Coronary artery (tissue), 2 donors: ENCODE results near the gene ABCG1.

Source experiments
- DNase-seq: peaks from one replicate; pipeline ENCODE4 v3.0.0-alpha.2; 2017; ENCODE audit warnings: low spot score
- H3K27ac ChIP-seq, 2 donors: fragments of 200-600 bp; sonication (generic); one replicate each; pipeline ENCODE4 v1.5.1; 2016 to 2019
- H3K4me3 ChIP-seq: fragments of 200-600 bp; sonication (generic); 2 replicates; pipeline ENCODE4 v1.5.1; 2016; ENCODE audit warnings: mild to moderate bottlenecking, moderate library complexity
- TF ChIP-seq, protein P1 (sequence below): fragments of 200-600 bp; sonication (generic); IDR thresholded peaks from one replicate; pipeline ENCODE4 v1.5.1; 2019; ENCODE audit warnings: antibody characterized with exemption

ABCG1 gene

DNA sequence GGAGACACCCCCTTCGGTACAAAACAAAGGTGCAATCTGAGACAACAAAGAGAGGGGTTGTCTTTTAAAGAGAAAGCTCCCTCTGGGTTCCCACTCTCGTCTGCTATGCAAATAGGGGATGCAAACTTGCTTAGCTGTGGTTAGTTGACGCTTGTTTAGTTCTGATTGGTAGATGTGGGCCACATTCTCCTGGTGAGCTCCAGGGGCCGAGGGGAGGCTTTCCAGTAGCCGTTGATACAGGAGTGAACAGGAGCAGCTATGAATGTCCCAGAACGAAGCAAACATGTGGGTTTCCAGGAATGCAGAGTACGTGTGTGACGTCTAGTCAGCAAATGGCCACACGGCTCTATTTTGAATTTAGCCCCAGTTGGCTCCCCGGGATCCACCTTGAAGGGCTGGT, 117.1 kb downstream of the ABCG1 start:
- DNase-seq: peak; percentile 49
- TF ChIP-seq, protein P1, sequence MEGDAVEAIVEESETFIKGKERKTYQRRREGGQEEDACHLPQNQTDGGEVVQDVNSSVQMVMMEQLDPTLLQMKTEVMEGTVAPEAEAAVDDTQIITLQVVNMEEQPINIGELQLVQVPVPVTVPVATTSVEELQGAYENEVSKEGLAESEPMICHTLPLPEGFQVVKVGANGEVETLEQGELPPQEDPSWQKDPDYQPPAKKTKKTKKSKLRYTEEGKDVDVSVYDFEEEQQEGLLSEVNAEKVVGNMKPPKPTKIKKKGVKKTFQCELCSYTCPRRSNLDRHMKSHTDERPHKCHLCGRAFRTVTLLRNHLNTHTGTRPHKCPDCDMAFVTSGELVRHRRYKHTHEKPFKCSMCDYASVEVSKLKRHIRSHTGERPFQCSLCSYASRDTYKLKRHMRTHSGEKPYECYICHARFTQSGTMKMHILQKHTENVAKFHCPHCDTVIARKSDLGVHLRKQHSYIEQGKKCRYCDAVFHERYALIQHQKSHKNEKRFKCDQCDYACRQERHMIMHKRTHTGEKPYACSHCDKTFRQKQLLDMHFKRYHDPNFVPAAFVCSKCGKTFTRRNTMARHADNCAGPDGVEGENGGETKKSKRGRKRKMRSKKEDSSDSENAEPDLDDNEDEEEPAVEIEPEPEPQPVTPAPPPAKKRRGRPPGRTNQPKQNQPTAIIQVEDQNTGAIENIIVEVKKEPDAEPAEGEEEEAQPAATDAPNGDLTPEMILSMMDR: no peak
- H3K27ac ChIP-seq: no peak overlapping the region
- no peak overlapping the region for H3K4me3 ChIP-seq

DNA sequence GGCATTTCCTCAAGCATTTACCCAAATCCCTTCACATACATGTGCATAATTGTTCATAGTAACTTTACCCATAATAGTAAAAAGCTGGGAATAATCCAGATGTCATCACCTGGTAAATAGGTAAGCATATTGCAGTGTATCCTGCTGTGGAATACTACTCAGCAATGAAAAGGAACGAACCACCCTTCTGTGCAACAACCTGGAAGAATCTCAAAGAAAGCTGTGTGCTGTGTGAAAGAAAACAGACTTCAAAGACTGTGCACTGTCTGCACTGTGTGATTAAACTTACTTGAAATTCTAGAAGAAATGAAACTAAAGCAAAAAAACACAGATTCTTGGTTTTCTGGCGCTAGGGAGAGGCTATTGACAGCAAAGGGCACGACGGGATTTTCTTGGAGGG, 118.3 kb downstream of the ABCG1 start:
- DNase-seq: no peak
- Histone ChIP-seq H3K4me3 (no peak overlapping the region), H3K27ac (no peak overlapping the region)
- TF ChIP-seq, protein P1: no peak

DNA sequence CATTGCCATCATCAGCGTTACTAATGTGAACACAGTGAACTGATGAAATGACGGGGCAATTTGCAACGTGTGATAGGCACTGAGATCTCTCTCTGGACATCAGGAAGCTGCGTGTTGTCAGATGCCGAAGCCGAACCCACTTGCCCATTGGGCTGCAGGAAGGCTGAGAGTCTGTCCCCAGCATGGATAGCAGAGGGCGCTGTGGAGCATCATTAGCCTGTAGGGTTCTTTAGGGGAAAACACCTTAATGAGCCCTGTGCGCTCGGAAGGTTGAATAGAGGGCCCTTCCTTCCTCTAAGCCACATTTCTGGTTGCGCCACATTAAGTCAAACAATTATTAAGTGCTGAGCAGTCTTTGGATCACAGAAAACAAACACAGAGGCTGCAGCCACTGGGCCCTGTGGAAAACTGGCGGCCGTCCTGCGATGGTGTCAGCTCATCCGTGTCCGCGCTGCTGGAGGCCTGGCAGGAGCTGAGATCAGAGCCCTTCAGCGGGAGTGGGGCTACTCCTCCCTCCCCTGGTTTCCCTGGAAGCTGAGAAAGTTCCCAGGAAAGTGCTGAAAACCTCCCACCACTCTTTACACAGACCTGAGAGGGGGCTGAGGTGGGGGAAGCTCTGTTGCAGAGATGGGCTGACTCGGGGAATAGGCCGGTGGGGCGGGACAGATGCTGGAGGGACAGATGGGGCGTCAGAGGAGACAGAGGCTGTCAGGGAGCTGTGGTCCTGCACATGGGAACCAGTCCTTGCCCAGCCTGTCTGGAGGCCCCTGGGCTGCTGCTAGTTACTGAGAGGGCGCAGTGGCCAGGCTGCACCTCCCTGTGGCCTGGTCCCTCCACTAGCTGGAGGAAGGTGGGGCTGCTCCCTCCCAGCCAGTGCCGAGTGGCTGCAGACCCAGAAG, 119.1 kb downstream of the ABCG1 start:
- no peak overlapping the region for H3K27ac ChIP-seq
- H3K4me3 ChIP-seq: no peak overlapping the region

DNA sequence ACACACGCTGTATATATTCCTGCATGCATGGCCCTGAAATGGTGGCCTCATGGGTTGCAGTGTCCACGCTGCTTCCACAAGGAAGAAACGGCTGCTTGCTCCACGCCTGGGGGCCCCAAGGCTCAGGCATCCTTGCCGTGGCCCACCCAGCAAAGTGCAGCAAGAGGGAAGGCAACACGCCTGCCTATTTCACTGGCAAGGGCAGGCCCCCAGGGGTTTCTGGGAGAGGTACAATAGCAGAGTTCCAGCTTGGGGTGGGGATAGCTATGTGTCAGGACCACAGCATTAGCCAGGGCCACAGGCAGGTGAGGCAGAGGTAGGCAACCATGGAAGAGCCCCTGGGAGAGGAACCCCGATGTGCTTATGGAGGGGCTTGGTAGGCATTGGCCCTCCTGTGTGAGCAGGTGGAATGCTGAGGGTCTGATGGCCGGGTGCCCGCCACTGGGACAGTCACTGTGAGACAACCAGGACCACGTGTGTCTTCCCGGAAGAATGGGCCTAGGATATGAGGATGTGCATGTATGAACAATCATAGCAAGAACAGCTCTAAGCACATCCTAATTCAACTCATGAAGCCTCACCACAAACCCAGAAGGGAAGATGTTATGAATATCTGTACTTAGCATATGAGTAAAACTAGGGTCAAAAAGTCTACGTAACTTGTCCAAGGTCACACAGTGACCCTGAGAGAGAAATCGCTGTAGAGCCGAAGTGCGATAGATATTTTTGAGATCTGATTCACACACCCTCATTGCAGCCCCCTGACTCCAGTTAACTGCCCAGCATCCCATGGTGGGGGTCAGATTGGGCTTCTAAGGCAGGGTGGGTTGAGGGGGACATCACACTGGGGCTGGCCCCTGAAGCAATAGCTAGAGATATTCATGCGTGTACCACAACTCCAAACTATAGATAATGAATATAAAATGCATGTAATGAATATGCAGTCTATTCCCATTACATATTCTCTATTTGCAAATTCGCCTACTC, 120.1 kb downstream of the ABCG1 start:
- TF ChIP-seq, protein P1: no peak
- no peak overlapping the region for H3K4me3 ChIP-seq
- DNase-seq: peak; percentile 52
- H3K27ac ChIP-seq: no peak overlapping the region

More for the DNA sequence above, 119.1 kb downstream of the ABCG1 start:
- TF ChIP-seq, protein P1: no peak
- DNase-seq: peak; percentile 53

DNA sequence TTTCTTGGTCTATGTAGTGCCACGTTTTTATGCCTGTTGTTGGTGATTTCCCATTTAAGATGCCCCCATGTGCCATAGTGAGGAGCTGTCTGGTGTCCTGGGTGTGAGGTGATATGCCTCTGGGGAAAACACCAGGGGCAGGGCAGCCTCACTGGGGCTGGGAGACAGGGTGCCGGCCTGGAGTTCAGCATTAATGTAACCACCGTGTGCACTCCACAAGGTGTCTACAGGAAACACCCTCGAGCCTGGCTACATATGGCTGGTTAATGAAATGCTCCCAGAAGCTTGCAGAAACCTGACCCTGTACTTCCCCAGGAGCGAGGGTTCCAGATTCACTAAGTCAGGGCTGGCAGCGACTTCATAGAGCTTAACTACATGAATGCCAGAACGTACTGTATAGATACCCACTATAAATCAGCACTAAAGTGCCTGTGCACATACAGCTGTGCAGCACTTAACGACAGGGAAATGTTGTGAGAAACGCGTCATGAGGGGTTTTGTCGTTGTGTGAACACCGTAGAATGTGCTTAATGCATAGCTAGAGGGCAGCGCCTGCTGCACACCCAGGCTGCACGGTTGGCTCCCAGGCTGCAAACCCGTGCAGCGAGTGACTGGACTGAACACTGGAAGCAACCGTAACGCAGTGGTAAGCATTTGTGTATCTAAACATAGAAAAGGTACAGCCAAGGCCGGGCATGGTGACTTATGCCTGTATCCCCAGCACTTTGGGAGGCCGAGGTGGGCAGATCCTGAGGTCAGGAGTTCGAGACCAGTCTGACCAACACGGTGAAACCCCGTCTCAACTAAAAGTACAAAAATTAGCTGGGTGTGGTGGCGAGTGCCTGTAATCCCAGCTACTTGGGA, 121.5 kb downstream of the ABCG1 start:
- H3K4me3 ChIP-seq: no peak overlapping the region
- peak; percentile 45 for DNase-seq
- TF ChIP-seq, protein P1: no peak
- H3K27ac ChIP-seq: no peak overlapping the region

DNA sequence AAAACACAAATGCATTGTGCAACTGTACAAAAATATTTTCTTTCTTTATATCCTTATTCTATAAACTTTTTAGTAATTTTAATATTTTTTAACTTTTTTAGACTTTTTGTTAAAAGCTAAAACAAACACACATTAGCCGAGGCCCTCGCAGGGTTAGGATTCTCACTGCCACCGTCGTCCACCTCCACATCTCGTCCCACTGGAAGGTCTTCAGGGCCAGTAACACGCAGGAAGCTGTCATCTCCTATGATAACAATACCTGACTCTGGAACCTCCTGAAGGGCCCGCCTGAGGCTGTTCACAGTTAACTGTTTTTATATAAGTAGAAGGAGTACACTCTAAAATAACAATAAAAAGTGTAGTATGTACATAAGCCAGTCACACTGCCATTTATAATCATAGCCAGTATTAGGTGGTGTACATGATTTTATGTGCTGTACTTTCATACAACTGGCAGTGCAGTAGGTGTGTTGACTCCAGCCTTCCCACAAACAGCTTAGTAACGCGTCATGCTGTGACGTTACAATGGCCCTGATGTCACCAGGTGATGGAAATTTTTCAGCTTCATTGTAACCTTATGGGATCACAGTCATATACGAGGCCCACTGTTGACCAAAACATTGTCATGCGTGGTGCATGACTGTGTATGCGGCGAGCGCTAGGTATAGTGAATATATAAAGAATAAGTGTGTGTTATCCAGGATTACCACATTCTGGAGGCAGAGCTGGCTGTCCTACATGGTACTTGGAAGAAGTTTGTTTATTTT, 123.0 kb downstream of the ABCG1 start:
- DNase-seq: no peak
- TF ChIP-seq, protein P1: no peak
- no peak overlapping the region for H3K27ac ChIP-seq
- H3K4me3 ChIP-seq: no peak overlapping the region
